NCI-H128 (cell line): ENCODE data around the gene CYP2W1.
"Not testable (repeated sequence)": the region's sequence is repeated elsewhere in the genome, so short reads cannot be mapped to it uniquely, and the experiment has no call there.

Experiments
- DNase-seq: peaks from one replicate; lab custom pipeline; 2025; ENCODE audit not compliant: unreplicated experiment; lab: John Stamatoyannopoulos, UW

The CYP2W1 gene

GRCh38 chr7:996079-996872, 13.3 kb downstream of the CYP2W1 start:
- no peak for DNase-seq

GRCh38 chr7:997404-998395, 14.7 kb downstream of the CYP2W1 start:
- DNase-seq: no peak

- DNase-seq: no peak
Observed at GRCh38 chr7:999149-999879, 16.3 kb downstream of the CYP2W1 start.

- no peak for DNase-seq
Observed at GRCh38 chr7:999941-1000935, 17.3 kb downstream of the CYP2W1 start.

GRCh38 chr7:1001069-1001770, 18.2 kb downstream of the CYP2W1 start:
- not testable (repeated sequence) for DNase-seq

- not testable (repeated sequence) for DNase-seq
Observed at GRCh38 chr7:1002026-1002425, 19.0 kb downstream of the CYP2W1 start.

- DNase-seq: not testable (repeated sequence)
Observed at GRCh38 chr7:1002445-1002844, 19.5 kb downstream of the CYP2W1 start.

- DNase-seq: no peak
Observed at GRCh38 chr7:1004018-1004852, 21.3 kb downstream of the CYP2W1 start.

GRCh38 chr7:1005303-1005702, 22.3 kb downstream of the CYP2W1 start:
- no peak for DNase-seq

- no peak for DNase-seq
Observed at GRCh38 chr7:1007901-1008300, 24.9 kb downstream of the CYP2W1 start.

- no peak for DNase-seq
Observed at GRCh38 chr7:1008733-1009363, 25.9 kb downstream of the CYP2W1 start.

- no peak for DNase-seq
Observed at GRCh38 chr7:1009747-1010146, 26.8 kb downstream of the CYP2W1 start.

- no peak for DNase-seq
Observed at GRCh38 chr7:1010226-1010625, 27.2 kb downstream of the CYP2W1 start.

GRCh38 chr7:1011297-1012003, 28.5 kb downstream of the CYP2W1 start:
- no peak for DNase-seq

- no peak for DNase-seq
Observed at GRCh38 chr7:1012004-1012715, 29.2 kb downstream of the CYP2W1 start.

GRCh38 chr7:1012716-1013095, 29.7 kb downstream of the CYP2W1 start:
- no peak for DNase-seq

- no peak for DNase-seq
Observed at GRCh38 chr7:1013581-1013980, 30.6 kb downstream of the CYP2W1 start.
